ENCODE measurements around the gene HNMT.

DNA sequence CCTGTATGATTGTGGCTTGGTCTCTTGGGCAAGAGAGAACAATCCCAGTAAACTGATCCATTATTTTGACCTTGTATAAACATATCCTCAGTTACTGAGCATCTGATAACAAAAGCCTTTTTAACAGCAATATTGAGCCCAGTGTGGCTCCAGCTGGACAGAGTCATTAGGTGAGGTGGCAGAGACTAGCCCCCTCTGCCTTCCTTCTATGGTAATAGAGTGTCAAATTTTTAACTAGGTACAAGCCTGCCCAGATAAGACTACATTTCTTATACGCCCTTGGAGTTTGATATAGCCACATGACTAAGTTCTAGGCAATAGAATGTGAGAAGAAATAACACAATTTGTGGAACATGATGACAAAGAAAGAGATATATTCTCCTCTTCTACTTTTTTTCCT, 56.2 kb downstream of the HNMT start:
- TF ChIP-seq, protein P1, sequence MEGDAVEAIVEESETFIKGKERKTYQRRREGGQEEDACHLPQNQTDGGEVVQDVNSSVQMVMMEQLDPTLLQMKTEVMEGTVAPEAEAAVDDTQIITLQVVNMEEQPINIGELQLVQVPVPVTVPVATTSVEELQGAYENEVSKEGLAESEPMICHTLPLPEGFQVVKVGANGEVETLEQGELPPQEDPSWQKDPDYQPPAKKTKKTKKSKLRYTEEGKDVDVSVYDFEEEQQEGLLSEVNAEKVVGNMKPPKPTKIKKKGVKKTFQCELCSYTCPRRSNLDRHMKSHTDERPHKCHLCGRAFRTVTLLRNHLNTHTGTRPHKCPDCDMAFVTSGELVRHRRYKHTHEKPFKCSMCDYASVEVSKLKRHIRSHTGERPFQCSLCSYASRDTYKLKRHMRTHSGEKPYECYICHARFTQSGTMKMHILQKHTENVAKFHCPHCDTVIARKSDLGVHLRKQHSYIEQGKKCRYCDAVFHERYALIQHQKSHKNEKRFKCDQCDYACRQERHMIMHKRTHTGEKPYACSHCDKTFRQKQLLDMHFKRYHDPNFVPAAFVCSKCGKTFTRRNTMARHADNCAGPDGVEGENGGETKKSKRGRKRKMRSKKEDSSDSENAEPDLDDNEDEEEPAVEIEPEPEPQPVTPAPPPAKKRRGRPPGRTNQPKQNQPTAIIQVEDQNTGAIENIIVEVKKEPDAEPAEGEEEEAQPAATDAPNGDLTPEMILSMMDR (IDR thresholded peaks at IDR 0.05), result peak in 2 of 7 experiments; percentile 2 to 14
- TF ChIP-seq POLR2A (IDR thresholded peaks at IDR 0.05), result no peak
